Activated T-helper 17 cell treated with anti-CD3 and anti-CD28 coated beads, Interleukin-2, amount 50 U/mL, for 72 hours (primary cell): Measurements from ENCODE around the gene BLOC1S5. TPM values are rescaled to one million over a fixed set of nuclear protein-coding genes. Genes with fewer than 3 reads are reported as not detected.
"Not testable (repeated sequence)": the region's sequence is repeated elsewhere in the genome, so short reads cannot be mapped to it uniquely, and the experiment has no call there.

Experiments used
- ATAC-seq: fragments of 150-1000 bp; cut with Tn5 transposase; replicated peaks from 2 replicates; pipeline ENCODE4 v1.10.0; 2021; ENCODE audit warnings: mild to moderate bottlenecking, moderate library complexity
- H3K27ac Mint-ChIP-seq: one replicate; pipeline ENCODE4 v1.8.0; 2022; ENCODE audit warnings: mixed read lengths
- H3K27me3 Mint-ChIP-seq: one replicate; pipeline ENCODE4 v1.8.0; 2022; ENCODE audit warnings: mixed read lengths
- H3K36me3 Mint-ChIP-seq: one replicate; pipeline ENCODE4 v1.8.0; 2022; ENCODE audit warnings: low read depth, mild to moderate bottlenecking, mixed read lengths
- H3K4me1 Mint-ChIP-seq: one replicate; pipeline ENCODE4 v1.8.0; 2022; ENCODE audit warnings: mixed read lengths
- H3K4me3 Mint-ChIP-seq: one replicate; pipeline ENCODE4 v1.8.0; 2022; ENCODE audit warnings: mild to moderate bottlenecking, mixed read lengths
- H3K9me3 Mint-ChIP-seq: one replicate; pipeline ENCODE4 v1.8.0; 2022; ENCODE audit warnings: mixed read lengths
- total RNA-seq, 2 donors: library from RNA; stranded (reverse); gene quantifications; one replicate each; pipeline ENCODE4 v1.2.3, GENCODE V29; 2022

The BLOC1S5 gene
- total RNA-seq, 2 donors from 2014 or later = 18.7 to 22.7 TPM

- Mint-ChIP-seq H3K27ac (no peak overlapping the region), H3K4me1 (peaks cover 17% of the 10 kb centered on the region), H3K9me3 (no peaks in the 10 kb centered on the region), H3K4me3 (no peak overlapping the region), H3K27me3 (no peaks in the 10 kb centered on the region), H3K36me3 (peaks cover 88% of the 10 kb centered on the region)
- ATAC-seq = no peak
Measured at GRCh38 chr6:8041913-8042583, 22.1 kb downstream of the BLOC1S5 start.

GRCh38 chr6:8034107-8034506, 30.1 kb downstream of the BLOC1S5 start:
- not testable (repeated sequence) for H3K4me3 Mint-ChIP-seq, H3K27me3 Mint-ChIP-seq, H3K27ac Mint-ChIP-seq, ATAC-seq, H3K9me3 Mint-ChIP-seq
- peaks cover 55% of the 10 kb centered on the region for H3K36me3 Mint-ChIP-seq
- peaks cover 47% of the 10 kb centered on the region for H3K4me1 Mint-ChIP-seq

GRCh38 chr6:8030920-8031319, 33.3 kb downstream of the BLOC1S5 start:
- no peak overlapping the region for H3K4me3 Mint-ChIP-seq
- ATAC-seq = no peak
- no peaks in the 10 kb centered on the region for H3K27me3 Mint-ChIP-seq
- peaks cover 5% of the 10 kb centered on the region for H3K9me3 Mint-ChIP-seq
- H3K4me1 Mint-ChIP-seq = peaks cover 36% of the 10 kb centered on the region
- H3K27ac Mint-ChIP-seq = no peak overlapping the region
- peaks cover 44% of the 10 kb centered on the region for H3K36me3 Mint-ChIP-seq

- no peak overlapping the region for H3K4me3 Mint-ChIP-seq
- no peak for ATAC-seq
- H3K27me3 Mint-ChIP-seq = no peaks in the 10 kb centered on the region
- peaks cover 32% of the 10 kb centered on the region for H3K4me1 Mint-ChIP-seq
- H3K9me3 Mint-ChIP-seq = peaks cover 5% of the 10 kb centered on the region
- H3K36me3 Mint-ChIP-seq = peaks cover 45% of the 10 kb centered on the region
- H3K27ac Mint-ChIP-seq = no peak overlapping the region
Measured at GRCh38 chr6:8029243-8029870, 34.8 kb downstream of the BLOC1S5 start.

GRCh38 chr6:8027965-8028651, 36.1 kb downstream of the BLOC1S5 start:
- ATAC-seq = no peak
- peaks cover 42% of the 10 kb centered on the region for H3K36me3 Mint-ChIP-seq
- H3K27me3 Mint-ChIP-seq = no peaks in the 10 kb centered on the region
- H3K4me1 Mint-ChIP-seq = peaks cover 32% of the 10 kb centered on the region
- H3K27ac Mint-ChIP-seq = no peak overlapping the region
- peaks cover 5% of the 10 kb centered on the region for H3K9me3 Mint-ChIP-seq
- H3K4me3 Mint-ChIP-seq = no peak overlapping the region

GRCh38 chr6:8026800-8027199, 37.4 kb downstream of the BLOC1S5 start:
- no peak for ATAC-seq
- Mint-ChIP-seq H3K27ac (no peak overlapping the region), H3K4me3 (no peak overlapping the region), H3K9me3 (peaks cover 2% of the 10 kb centered on the region), H3K27me3 (no peaks in the 10 kb centered on the region), H3K36me3 (peaks cover 48% of the 10 kb centered on the region), H3K4me1 (peaks cover 24% of the 10 kb centered on the region)

- Mint-ChIP-seq H3K27me3 (no peaks in the 10 kb centered on the region), H3K27ac (no peak overlapping the region), H3K4me3 (no peak overlapping the region), H3K36me3 (peaks cover 58% of the 10 kb centered on the region), H3K9me3 (peaks cover 3% of the 10 kb centered on the region), H3K4me1 (peaks cover 14% of the 10 kb centered on the region)
- ATAC-seq = no peak
Measured at GRCh38 chr6:8025191-8025590, 39.0 kb downstream of the BLOC1S5 start.

GRCh38 chr6:8023638-8024037, 40.6 kb downstream of the BLOC1S5 start:
- Mint-ChIP-seq H3K4me3 (no peak overlapping the region), H3K9me3 (peaks cover 3% of the 10 kb centered on the region), H3K27me3 (no peaks in the 10 kb centered on the region), H3K27ac (no peak overlapping the region), H3K4me1 (peaks cover 4% of the 10 kb centered on the region), H3K36me3 (peaks cover 59% of the 10 kb centered on the region)
- no peak for ATAC-seq

- Mint-ChIP-seq H3K4me1 (peaks cover 5% of the 10 kb centered on the region), H3K9me3 (peaks cover 3% of the 10 kb centered on the region), H3K27me3 (no peaks in the 10 kb centered on the region), H3K4me3 (no peak overlapping the region), H3K27ac (no peak overlapping the region), H3K36me3 (peaks cover 52% of the 10 kb centered on the region)
- ATAC-seq = no peak
Measured at GRCh38 chr6:8020083-8020482, 44.1 kb downstream of the BLOC1S5 start.

- Mint-ChIP-seq H3K36me3 (peaks cover 53% of the 10 kb centered on the region), H3K4me3 (peak overlapping the region; percentile 81), H3K27ac (peak overlapping the region; percentile 88), H3K27me3 (no peaks in the 10 kb centered on the region), H3K9me3 (peaks cover 3% of the 10 kb centered on the region), H3K4me1 (peaks cover 5% of the 10 kb centered on the region)
- ATAC-seq = peak; percentile 56
Measured at GRCh38 chr6:8017705-8018104, 46.5 kb downstream of the BLOC1S5 start.

- peak overlapping the region; percentile 88 for H3K27ac Mint-ChIP-seq
- H3K4me1 Mint-ChIP-seq = peaks cover 5% of the 10 kb centered on the region
- peak overlapping the region; percentile 81 for H3K4me3 Mint-ChIP-seq
- peaks cover 3% of the 10 kb centered on the region for H3K9me3 Mint-ChIP-seq
- peaks cover 52% of the 10 kb centered on the region for H3K36me3 Mint-ChIP-seq
- no peaks in the 10 kb centered on the region for H3K27me3 Mint-ChIP-seq
- peak; percentile 95 for ATAC-seq
Measured at GRCh38 chr6:8017276-8017701, 46.9 kb downstream of the BLOC1S5 start.

- Mint-ChIP-seq H3K36me3 (peaks cover 47% of the 10 kb centered on the region), H3K4me1 (peaks cover 5% of the 10 kb centered on the region), H3K4me3 (no peak overlapping the region), H3K27ac (no peak overlapping the region), H3K9me3 (no peaks in the 10 kb centered on the region), H3K27me3 (no peaks in the 10 kb centered on the region)
- no peak for ATAC-seq
Measured at GRCh38 chr6:8014947-8015346, 49.2 kb downstream of the BLOC1S5 start.

GRCh38 chr6:8013763-8014162, 50.4 kb downstream of the BLOC1S5 start:
- H3K27me3 Mint-ChIP-seq = no peaks in the 10 kb centered on the region
- H3K4me1 Mint-ChIP-seq = peaks cover 5% of the 10 kb centered on the region
- peaks cover 49% of the 10 kb centered on the region for H3K36me3 Mint-ChIP-seq
- H3K9me3 Mint-ChIP-seq = no peaks in the 10 kb centered on the region
- no peak for ATAC-seq
- H3K4me3 Mint-ChIP-seq = no peak overlapping the region
- H3K27ac Mint-ChIP-seq = no peak overlapping the region

- H3K4me1 Mint-ChIP-seq = no peaks in the 10 kb centered on the region
- no peak for ATAC-seq
- H3K36me3 Mint-ChIP-seq = peaks cover 13% of the 10 kb centered on the region
- no peak overlapping the region for H3K27ac Mint-ChIP-seq
- no peaks in the 10 kb centered on the region for H3K9me3 Mint-ChIP-seq
- H3K27me3 Mint-ChIP-seq = no peaks in the 10 kb centered on the region
- no peak overlapping the region for H3K4me3 Mint-ChIP-seq
Measured at GRCh38 chr6:8006208-8006607, 58.0 kb downstream of the BLOC1S5 start.

- Mint-ChIP-seq H3K4me3 (no peak overlapping the region), H3K4me1 (no peaks in the 10 kb centered on the region), H3K36me3 (peaks cover 9% of the 10 kb centered on the region), H3K27me3 (no peaks in the 10 kb centered on the region), H3K9me3 (no peaks in the 10 kb centered on the region), H3K27ac (no peak overlapping the region)
- peak; percentile 12 for ATAC-seq
Measured at GRCh38 chr6:8005136-8005535, 59.1 kb downstream of the BLOC1S5 start.
